Caki2 (cell line): Measurements from ENCODE around the gene ADM2. TPM values are rescaled to one million over a fixed set of nuclear protein-coding genes. Genes with fewer than 3 reads are reported as not detected.

Experiments
- DNase-seq: peaks from one replicate; pipeline ENCODE4 v3.0.0-alpha.2; 2015; ENCODE audit warnings: low read depth
- in situ Hi-C: cut with HindIII; loops from 2 replicates; pipeline ENCODE4 v1.10.0; 2016; ENCODE audit warnings: low sequenced_read_pairs, low pct_unique_long_range_greater_than_20kb, mixed read lengths
- total RNA-seq: library from RNA; depleted of rRNA; stranded (reverse); fragments of >200 nt; shearing (Covaris generic); gene quantifications from 2 replicates; pipeline ENCODE4 v1.2.3, GENCODE V29; 2014; ENCODE audit warnings: low replicate concordance

Gene ADM2
- total RNA-seq, 1 experiment from 2014 or later: 5.0 TPM

DNA sequence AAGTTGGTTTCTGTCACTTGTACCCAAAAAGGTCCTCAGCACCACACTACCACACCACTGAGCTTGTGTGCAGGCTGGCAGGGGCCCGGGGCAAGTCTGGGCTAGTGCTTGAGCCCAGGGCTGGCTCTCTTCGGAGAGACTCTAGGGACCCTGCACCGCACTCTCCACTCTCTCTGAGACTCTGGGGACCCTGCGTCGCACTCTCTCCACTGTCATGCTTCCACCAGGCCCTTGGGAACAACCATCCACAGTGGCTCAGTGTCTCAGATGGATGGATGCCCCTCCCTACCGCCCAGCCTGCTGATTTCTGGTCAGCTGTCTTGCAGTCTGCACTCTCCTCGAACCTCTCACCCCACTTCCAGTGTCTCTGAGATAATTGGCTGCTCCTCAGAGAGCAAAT lies 4.5 kb upstream of the ADM2 start:
- no peak for DNase-seq
- in situ Hi-C loops: no loop called here

DNA sequence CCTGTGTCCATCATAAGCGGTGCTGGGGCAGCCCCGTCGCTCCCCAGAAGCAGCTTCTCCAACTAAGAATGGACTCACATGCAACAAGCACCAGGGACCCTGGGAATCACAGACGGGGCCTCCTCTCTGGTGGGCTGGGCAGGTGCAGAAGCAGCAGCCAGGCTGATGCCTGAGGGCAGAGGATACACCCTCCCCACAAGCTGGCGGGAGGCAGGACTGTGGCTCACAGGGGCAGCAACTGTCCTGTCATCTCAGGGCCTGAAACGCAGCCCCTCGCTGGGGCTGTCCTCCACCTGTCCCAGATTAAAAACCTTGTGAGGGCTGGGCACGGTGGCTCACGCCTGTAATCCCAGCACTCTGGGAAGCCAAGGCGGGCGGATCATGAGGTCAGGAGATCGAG lies 3.4 kb upstream of the ADM2 start:
- DNase-seq: no peak
- in situ Hi-C loops: no loop called here

DNA sequence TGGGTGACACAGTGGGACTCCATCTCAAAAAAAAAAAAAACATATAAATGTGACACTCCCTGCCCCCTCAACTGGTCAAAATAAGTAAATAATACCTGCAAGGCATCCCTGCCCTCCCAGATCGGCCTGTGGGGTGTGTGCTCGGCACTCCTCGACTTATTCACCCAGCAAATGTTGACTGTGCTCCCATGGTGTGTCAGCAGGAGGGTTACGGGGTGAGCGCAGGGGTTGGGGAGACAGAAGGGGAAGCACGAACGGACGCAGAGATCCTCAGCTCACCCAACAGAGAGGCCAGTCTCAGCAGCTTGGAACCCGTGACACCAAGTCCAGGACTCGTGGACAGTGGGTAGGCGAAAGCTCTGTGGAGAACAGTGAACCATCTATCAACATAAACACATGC lies 1.6 kb upstream of the ADM2 start:
- DNase-seq: no peak
- in situ Hi-C loops: no loop called here

DNA sequence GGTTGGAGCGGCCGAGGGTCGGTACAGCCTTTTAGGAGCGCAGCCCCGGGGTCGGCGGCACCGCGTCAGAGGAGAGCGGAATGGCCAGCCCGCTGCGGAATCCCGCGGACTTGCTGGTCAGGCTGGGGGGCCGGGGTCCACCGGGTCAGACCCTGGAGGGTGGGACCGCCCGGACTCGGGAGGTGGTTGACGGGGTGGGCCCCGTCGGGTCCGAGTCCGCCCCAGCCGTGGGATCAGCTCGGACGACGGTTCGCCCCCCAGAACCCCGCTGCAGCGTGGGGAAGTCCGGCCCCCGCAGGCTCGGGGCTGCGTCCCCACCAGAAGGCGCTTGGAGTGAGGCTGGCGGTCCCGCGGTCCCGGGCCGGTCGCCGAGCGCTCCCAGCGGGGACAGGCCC lies 301 bp upstream of the ADM2 start:
- no peak for DNase-seq
- in situ Hi-C loops: no loop called here

DNA sequence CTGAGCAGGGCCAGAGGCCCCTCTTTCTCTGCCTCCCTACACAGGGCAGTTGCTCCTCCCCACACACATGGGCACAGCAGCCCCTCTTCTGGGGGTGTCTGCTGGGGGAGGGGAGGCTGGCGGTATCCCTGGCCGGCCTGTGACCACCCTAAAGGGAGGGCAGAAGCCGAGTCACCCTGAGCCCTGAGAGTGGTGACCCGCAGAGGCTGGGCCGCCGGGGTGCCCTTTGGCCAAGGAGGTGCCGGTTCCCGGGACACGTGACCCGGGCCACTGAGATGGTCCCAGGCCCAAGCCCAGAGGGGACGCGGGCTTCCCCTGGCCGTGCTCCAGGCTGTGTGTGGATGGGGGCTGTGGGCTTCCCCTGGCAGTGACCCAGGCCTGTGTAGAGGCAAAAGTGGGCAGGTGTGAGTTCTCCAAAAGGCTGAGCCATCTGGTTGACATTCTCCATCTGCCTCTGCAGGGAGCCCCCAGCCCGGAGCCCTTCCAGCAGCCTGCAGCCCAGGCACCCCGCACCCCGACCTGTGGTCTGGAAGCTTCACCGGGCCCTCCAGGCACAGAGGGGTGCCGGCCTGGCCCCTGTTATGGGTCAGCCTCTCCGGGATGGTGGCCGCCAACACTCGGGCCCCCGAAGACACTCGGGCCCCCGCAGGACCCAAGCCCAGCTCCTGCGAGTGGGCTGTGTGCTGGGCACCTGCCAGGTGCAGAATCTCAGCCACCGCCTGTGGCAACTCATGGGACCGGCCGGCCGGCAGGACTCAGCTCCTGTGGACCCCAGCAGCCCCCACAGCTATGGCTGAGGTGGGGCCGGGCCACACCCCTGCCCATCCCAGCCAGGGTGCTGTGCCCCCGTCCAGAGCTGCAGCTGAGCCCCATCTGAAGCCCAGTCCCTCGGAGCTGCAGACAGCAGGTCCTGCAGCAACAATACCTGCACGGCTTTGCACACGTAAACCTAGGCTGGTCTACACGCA lies 1.0 kb downstream of the ADM2 start:
- in situ Hi-C loops: no loop called here
- no peak for DNase-seq

DNA sequence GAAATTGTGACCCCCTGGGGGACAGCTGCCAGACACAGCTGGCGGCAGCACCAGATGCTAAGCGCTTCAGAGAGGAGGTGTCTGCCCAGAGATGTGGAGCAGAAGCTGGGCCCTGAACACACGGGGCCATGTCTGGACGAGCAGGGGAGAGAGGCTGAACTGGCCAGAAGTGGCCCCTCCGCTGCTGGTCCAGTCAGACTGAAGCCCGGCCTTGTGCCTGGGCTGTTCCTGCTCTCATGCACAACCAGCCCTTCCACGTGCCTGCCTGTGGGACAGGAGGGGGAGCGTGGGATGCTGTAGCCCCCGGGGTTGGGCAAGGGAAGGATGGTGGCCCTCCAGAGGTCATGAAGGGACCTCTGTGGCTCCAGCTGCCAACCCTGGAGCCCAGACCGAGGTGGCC lies 1.8 kb downstream of the ADM2 start:
- in situ Hi-C loops: no loop called here
- no peak for DNase-seq

DNA sequence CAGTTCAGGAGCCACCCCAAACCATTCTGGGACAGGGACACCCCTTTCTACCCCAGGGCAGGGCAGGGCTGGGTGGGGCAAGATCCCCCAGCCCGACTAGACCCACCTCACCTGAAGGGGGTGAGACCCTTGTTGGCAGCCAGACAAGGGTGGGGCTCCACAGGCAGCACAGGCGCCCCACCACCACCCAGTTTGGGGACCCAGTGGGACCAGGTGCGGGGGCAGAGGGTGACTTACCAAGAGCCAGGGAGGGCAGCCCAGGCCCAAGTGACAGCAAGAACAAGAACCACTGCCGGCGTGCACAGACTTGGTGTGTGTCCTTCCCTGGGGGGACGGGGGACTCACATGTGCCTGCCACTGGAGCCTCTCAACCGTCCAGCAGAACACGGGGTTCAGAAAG lies 2.2 kb downstream of the ADM2 start:
- DNase-seq: no peak
- in situ Hi-C loops: no loop called here

DNA sequence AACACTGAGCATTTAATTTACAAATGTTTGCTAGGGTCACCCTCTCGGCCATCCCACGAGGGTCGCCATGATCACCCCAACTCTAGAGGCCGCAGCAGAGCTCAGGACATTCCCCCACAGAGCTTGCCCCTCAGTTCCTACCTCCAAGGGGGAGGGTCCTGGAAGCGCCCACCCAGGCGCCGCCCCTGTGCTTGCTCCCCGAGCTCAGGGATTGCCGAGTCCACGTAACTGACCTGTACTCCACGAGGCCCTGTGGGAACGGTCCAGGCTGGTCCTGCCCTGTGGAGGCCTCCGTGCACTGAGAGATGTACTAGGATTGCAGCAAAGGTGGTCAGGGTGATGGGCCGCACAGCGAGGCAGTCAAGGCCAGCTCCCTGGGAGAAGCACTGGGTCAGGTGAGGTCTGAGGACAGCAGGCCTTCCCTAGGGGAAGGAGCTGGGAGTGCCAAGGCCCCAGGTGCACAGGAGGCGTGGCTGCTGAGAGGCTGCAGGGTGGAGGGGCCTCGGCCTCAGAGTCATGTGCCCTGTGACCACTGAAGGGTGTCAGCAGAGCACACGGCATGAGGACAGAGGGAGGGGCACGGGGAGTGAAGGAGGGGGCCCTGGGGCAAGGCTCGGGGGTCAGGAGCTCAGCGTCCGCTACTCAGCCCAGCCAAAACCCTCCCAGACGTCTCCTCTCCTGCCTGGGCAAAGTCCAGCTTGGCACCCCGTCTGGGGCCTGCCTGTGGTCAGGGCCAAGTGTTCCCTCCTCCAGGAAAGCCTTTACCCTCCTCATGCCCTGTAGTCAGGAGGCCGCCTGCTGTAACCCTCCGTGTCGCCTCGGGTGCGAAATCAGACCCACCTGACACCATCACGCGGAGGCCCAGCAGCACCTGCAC lies 2.9 kb downstream of the ADM2 start:
- in situ Hi-C loops: no loop called here
- DNase-seq: peak; percentile 77

DNA sequence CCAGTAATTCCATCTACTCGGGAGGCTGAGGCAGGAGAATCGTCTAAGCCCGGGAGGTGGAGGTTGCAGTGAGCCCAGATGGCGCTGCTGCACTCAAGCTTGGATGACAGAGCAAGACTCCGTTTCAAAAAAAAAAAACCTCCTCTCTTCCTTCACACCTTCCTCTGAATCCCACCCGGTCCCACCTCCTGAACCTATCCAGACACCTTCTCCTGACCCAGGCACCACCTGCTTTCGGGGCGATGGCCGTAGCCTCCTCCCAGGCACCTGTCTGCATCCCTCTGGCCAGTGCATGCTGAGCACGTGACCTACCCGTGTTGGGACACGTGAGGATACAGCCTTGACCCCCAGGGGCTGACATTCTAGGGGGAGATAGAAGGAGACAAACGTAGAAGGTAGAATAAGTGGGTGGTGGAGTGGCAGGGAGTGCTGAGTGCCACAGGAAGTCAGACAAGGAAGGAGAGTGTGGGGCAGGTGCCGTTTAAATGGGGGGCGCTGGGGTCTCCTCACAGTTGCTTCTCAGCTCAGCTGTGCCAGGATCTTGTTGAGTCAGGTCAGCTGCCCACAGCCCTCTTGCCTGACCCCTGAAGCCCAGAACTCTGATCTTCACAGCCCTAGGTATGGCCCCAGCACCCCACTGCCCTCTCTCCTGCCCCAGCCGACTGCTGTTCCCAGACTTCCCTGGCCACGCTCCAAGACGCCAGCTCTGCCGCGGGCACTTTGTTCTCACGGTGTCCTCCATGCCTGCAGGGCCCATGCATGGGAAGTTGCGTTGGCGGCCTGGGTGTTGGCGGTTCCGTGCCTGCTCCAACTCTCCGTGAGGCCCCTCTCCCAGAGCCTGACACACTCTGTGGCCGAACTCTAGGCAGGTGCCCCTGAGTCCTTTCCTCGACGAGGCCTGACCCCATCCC lies 4.1 kb downstream of the ADM2 start:
- DNase-seq: peak; percentile 32
- in situ Hi-C loops: no loop called here

DNA sequence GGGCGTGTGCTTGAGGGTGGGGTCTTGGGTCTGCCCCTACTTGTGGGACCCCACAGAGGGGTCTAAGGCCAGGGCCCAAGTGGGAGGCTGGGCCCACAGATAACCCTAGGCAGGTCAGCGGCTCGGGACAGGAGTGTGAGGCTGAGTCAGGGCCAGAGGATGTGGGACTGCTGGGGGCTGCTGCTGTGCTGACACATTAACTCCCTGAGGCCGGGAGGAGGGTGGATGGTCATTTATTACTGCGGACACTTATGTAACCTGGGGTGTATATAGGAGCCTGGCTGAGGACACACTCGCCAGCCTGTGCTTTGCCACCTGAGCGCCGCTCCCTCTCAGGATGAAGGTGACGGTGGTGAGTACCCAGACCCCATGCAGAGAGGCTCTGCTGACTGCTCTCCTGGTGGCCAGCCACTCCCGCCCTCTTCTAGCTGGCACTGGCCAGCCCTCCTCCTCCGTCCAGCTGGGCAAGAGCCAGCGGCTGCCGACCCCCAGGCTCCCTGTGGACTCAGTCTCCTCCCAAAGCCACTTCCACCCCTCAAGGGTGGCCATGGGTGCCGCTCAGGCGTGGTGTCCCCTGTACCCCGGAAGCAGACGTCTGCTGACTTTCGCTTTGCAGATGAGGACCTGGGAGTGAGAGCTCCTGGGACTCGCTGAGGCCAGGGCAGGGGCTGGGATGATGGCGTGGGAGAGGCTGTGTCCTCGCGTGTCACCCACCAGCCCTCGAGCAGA lies 5.4 kb downstream of the ADM2 start, which contains the start of gene MIOX:
Gene MIOX, plus strand, starts transcription at position 299 of the 729 bp plus-strand sequence. Its CDS starts 39 bp downstream, at position 338.
- DNase-seq: peak; percentile 65
- in situ Hi-C loops: no loop called here

DNA sequence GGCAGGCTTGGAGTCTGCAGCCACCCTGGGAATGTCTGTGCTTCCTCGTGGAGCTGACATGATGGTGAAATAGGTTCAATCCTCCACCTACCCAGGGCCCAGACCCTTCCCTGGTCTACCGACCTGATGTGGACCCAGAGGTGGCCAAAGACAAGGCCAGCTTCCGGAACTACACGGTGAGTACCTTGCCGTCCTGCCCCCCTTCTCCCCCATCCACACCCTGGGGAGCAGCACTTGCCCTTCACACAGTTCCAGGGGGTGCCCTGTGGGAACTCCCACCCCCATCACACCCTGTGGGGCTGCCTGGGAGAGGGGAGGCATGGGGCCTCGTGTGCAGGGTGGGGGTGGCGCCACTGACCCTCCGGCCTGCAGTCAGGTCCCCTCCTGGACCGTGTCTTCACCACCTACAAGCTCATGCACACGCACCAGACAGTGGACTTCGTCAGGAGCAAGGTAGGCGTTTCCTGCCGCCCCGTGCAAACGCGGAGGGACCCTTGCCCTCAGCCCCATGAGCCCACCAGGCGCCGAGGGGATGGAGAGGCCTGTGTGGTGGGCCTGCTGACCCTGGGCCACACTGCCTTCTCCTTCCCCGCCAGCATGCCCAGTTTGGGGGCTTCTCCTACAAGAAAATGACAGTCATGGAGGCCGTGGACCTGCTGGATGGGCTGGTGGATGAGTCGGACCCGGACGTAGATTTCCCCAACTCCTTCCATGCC lies 6.1 kb downstream of the ADM2 start:
- in situ Hi-C loops: no loop called here
- DNase-seq: no peak

DNA sequence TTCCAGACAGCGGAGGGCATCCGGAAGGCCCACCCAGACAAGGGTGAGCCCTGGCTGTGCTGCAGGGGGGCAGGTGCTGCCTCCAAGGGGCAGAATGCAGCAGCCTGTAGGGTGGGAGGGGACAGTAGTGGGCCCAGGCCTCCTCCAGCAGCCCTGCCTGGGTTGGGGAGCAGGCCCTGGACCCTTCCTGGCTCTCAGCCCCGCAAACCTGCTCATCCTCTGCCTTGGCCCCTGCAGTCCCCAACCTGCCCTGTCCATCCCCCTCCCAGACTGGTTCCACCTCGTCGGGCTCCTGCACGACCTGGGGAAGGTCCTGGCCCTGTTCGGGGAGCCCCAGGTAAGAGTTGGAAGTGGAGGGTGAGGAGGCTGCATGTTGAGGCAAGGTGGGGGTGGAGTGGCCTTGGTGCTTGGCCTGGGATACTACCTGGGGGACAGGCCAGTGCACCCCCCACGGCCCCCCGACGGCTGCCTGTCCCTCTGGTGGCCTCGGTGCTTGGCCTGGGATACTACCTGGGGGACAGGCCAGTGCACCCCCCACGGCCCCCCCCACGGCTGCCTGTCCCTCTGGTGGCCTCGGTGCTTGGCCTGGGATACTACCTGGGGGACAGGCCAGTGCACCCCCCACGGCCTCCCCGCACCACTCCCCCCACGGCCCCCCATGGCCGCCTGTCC lies 6.8 kb downstream of the ADM2 start:
- no peak for DNase-seq
- in situ Hi-C loops: no loop called here

DNA sequence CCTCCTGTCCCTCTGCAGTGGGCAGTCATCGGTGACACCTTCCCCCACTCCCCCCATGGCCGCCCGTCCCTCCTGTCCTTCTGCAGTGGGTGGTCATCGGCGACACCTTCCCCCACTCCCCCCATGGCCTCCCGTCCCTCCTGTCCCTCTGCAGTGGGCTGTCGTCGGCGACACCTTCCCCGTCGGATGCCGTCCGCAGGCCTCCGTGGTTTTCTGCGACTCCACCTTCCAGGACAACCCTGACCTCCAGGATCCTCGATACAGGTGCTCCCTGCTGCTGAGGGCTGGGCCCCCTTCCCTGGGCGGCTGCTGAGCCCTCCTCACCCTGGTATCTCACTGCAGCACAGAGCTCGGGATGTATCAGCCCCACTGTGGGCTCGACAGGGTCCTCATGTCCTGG lies 7.5 kb downstream of the ADM2 start:
- no peak for DNase-seq
- in situ Hi-C loops: no loop called here

DNA sequence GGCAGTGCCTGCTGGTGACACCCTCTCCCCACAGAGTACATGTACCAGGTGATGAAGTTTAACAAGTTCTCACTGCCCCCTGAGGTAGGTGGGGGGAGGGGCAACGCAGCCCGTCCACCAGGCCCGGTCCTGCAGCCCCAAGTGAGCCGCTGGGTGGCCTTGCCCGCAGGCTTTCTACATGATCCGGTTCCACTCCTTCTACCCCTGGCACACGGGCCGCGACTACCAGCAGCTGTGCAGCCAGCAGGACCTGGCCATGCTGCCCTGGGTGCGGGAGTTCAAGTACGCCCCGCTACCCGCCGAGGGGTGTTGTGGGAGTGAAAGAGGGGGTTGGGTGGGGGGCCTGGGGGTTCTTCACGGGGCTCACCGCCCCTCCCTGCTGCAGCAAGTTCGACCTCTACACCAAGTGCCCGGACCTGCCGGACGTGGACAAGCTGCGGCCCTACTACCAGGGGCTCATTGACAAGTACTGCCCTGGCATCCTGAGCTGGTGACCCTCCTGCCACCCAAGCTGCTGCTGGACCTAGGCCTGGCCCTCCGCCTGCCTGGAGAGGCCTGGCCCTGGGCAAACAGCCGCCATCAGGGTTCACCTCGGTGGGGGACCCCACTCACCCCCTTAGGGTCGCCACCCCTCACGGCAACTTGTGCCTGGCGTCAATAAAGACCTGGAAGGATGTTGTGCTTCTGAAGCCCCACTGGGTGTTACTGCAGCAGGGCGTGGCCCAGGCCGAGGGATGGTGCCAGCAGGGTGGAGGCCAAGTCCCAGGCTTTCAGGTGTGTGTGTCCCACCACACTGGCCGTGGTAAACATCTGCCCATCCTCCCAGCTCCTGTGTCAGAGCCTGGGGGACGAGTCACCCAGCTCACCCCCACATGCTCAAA lies 8.3 kb downstream of the ADM2 start:
- in situ Hi-C loops: no loop called here
- DNase-seq: no peak

DNA sequence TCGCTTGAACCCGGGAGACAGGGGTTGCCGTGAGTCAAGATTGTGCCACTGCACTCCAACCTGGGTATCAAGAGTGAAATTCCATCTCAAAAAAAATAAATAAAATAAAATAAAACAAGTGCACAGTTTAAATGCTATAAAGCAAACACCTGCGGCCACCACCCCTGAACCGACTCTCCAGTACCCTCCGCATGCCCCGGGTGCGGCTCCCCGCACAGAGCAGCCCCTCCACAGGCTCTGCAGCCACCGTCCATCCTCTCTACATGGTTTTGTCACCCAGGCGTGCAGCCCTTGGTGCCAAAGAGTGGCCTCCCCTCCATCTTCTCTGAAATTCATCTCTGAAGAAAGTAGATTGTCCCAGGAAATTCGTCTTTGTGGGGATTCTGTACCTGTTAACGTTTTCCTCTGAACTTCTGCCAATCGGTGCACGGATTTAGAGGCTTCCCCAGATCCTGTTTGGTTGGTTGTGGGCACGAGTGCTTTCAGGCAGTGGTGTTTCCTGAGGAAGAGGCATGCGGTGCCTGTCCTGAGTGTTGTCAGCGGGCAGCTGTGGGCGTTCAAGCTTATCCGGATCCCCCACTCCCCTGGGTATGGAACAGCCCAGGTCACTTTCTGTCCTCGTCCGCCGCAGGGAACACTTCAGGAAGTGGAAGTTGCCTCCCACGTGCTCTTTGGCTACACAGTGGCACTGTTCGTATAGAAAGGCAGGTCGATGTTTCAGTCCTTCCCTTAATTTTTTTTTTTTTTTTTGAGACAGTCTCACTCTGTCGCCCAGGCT lies 9.4 kb downstream of the ADM2 start:
- no peak for DNase-seq
- in situ Hi-C loops: no loop called here
